SU-DHL-6 (cell line): ENCODE data around the gene APBA2.
"Not testable (repeated sequence)": the region's sequence is repeated elsewhere in the genome, so short reads cannot be mapped to it uniquely, and the experiment has no call there.

Source experiments
- EZH2phosphoT487 ChIP-seq: fragments of 200-600 bp; sonication (generic), shearing (Covaris generic); conservative IDR thresholded peaks from 2 replicates; pipeline ENCODE4 v1.6.1; 2018; ENCODE audit warnings: mild to moderate bottlenecking, antibody characterized with exemption, low read length, moderate library complexity, mixed read lengths
- TF ChIP-seq, protein P1 (sequence below): fragments of 200-600 bp; sonication (generic); IDR thresholded peaks from one replicate; pipeline ENCODE4 v1.5.1; 2017; ENCODE audit warnings: antibody characterized with exemption, mild to moderate bottlenecking, low read length, moderate library complexity; ENCODE audit not compliant: insufficient read depth, poor library complexity, severe bottlenecking

DNA sequence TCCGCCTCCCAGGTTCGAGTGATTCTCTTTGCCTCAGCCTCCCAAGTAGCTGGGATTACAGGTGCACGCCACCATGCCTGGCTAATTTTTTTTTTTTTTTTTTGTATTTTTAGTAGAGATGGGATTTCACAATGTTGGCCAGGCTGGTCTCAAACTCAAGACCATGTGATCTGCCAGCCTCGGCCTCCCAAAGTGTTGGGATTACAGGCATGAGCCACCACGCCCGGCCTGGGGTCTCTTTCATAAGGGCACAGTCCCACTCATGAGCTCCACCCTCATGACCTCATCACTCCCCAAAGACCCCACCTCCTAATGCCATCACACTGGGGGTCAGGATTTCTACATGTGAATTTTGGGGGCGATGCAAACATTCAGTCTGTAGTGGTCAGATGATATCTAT is 159.4 kb downstream of the APBA2 start:
- TF ChIP-seq, protein P1, sequence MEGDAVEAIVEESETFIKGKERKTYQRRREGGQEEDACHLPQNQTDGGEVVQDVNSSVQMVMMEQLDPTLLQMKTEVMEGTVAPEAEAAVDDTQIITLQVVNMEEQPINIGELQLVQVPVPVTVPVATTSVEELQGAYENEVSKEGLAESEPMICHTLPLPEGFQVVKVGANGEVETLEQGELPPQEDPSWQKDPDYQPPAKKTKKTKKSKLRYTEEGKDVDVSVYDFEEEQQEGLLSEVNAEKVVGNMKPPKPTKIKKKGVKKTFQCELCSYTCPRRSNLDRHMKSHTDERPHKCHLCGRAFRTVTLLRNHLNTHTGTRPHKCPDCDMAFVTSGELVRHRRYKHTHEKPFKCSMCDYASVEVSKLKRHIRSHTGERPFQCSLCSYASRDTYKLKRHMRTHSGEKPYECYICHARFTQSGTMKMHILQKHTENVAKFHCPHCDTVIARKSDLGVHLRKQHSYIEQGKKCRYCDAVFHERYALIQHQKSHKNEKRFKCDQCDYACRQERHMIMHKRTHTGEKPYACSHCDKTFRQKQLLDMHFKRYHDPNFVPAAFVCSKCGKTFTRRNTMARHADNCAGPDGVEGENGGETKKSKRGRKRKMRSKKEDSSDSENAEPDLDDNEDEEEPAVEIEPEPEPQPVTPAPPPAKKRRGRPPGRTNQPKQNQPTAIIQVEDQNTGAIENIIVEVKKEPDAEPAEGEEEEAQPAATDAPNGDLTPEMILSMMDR = not testable (repeated sequence)
- TF ChIP-seq EZH2phosphoT487 = not testable (repeated sequence)
